Subcutaneous abdominal adipose tissue (tissue), 5 donors: ENCODE results near the gene GALNT15.

ENCODE experiments used
- H3K27ac ChIP-seq: one replicate; pipeline ENCODE4 v1.7.0; 2013; ENCODE audit warnings: low read depth, mild to moderate bottlenecking, inconsistent platforms, low read length, moderate library complexity
- H3K27me3 ChIP-seq, 5 donors: one replicate each; pipeline ENCODE4 v1.7.0; 2013; ENCODE audit warnings: low read length in 5 of 5, inconsistent platforms in 1 of 5; ENCODE audit not compliant: control insufficient read depth in 5 of 5, insufficient read depth in 4 of 5
- H3K36me3 ChIP-seq, 5 donors: one replicate each; pipeline ENCODE4 v1.7.0; 2013; ENCODE audit warnings: low read length in 5 of 5; ENCODE audit not compliant: control insufficient read depth in 5 of 5, insufficient read depth in 5 of 5
- H3K4me1 ChIP-seq, 5 donors: one replicate each; pipeline ENCODE4 v1.7.0; 2013; ENCODE audit warnings: low read length in 5 of 5, mild to moderate bottlenecking in 3 of 5, moderate library complexity in 1 of 5; ENCODE audit not compliant: control insufficient read depth in 5 of 5, insufficient read depth in 5 of 5
- H3K4me3 ChIP-seq, 5 donors: one replicate each; pipeline ENCODE4 v1.7.0; 2013; ENCODE audit warnings: low read length in 5 of 5, low read depth in 1 of 5
- H3K9ac ChIP-seq, 5 donors: one replicate each; pipeline ENCODE4 v1.7.0; 2013; ENCODE audit warnings: low read length in 5 of 5, mild to moderate bottlenecking in 4 of 5, moderate library complexity in 3 of 5
- H3K9me3 ChIP-seq, 5 donors: one replicate each; pipeline ENCODE4 v1.7.0; 2013; ENCODE audit warnings: low read length in 5 of 5; ENCODE audit not compliant: control insufficient read depth in 5 of 5
- donor health status: healthy.
- donor health status: healthy.
- donor health status: healthy.
- donor health status: healthy.
- donor health status: healthy.

GALNT15 gene

GRCh38 chr3:16174389-16174788 is at the start of gene GALNT15:
GALNT15 (plus strand) TSS chr3:16174680; CDS start chr3:16175152, 472 bp downstream.
- Histone ChIP-seq H3K9ac (peak within 1 kb of the TSS in 4 of 5 donors; percentile 71 to 91 (median 74)), H3K27ac (peak within 1 kb of the TSS; percentile 69), H3K4me1 (peaks cover 29 to 61% (median 53%) of the 10 kb centered on the region in 5 donors), H3K4me3 (peak within 1 kb of the TSS; percentile 63 to 80 (median 67)), H3K9me3 (no peaks in the 10 kb centered on the region), H3K27me3 (no peaks in the 10 kb centered on the region), H3K36me3 (peaks cover 0 to 3% (median 0%) of the 10 kb centered on the region in 5 donors)

GRCh38 chr3:16126634-16127033 is 47.8 kb upstream of the GALNT15 start:
- Histone ChIP-seq H3K9me3 (peaks cover 0 to 3% (median 0%) of the 10 kb centered on the region in 5 donors), H3K4me3 (no peak overlapping the region), H3K4me1 (peaks cover 0 to 26% (median 17%) of the 10 kb centered on the region in 5 donors), H3K27me3 (no peaks in the 10 kb centered on the region), H3K9ac (no peak overlapping the region), H3K27ac (no peak overlapping the region), H3K36me3 (no peaks in the 10 kb centered on the region)

GRCh38 chr3:16127249-16127648 is 47.2 kb upstream of the GALNT15 start:
- H3K4me3 ChIP-seq = no peak overlapping the region
- no peaks in the 10 kb centered on the region for H3K36me3 ChIP-seq
- no peak overlapping the region for H3K9ac ChIP-seq
- H3K27me3 ChIP-seq = no peaks in the 10 kb centered on the region
- H3K9me3 ChIP-seq = peaks cover 0 to 3% (median 0%) of the 10 kb centered on the region in 5 donors
- H3K27ac ChIP-seq = no peak overlapping the region
- peaks cover 0 to 28% (median 22%) of the 10 kb centered on the region in 5 donors for H3K4me1 ChIP-seq

GRCh38 chr3:16130066-16130465 is 44.4 kb upstream of the GALNT15 start:
- peak overlapping the region in 1 of 5 donors; percentile 7 for H3K4me3 ChIP-seq
- H3K9ac ChIP-seq = no peak overlapping the region
- peaks cover 9 to 51% (median 46%) of the 10 kb centered on the region in 5 donors for H3K4me1 ChIP-seq
- peaks cover 0 to 10% (median 5%) of the 10 kb centered on the region in 5 donors for H3K9me3 ChIP-seq
- H3K27ac ChIP-seq = peak overlapping the region; percentile 8
- H3K27me3 ChIP-seq = no peaks in the 10 kb centered on the region
- no peaks in the 10 kb centered on the region for H3K36me3 ChIP-seq

- H3K27ac ChIP-seq = peak overlapping the region; percentile 90
- peak overlapping the region in 1 of 5 donors; percentile 10 for H3K9ac ChIP-seq
- no peaks in the 10 kb centered on the region for H3K36me3 ChIP-seq
- no peak overlapping the region for H3K4me3 ChIP-seq
- H3K9me3 ChIP-seq = peaks cover 0 to 15% (median 6%) of the 10 kb centered on the region in 5 donors
- peaks cover 9 to 66% (median 59%) of the 10 kb centered on the region in 5 donors for H3K4me1 ChIP-seq
- no peaks in the 10 kb centered on the region for H3K27me3 ChIP-seq
These were observed 42.3 kb upstream of the GALNT15 start for GRCh38 chr3:16132190-16132589.

- H3K27me3 ChIP-seq = no peaks in the 10 kb centered on the region
- peak overlapping the region in 1 of 5 donors; percentile 7 for H3K9ac ChIP-seq
- H3K9me3 ChIP-seq = peaks cover 0 to 15% (median 11%) of the 10 kb centered on the region in 5 donors
- H3K27ac ChIP-seq = peak overlapping the region; percentile 90
- no peaks in the 10 kb centered on the region for H3K36me3 ChIP-seq
- H3K4me1 ChIP-seq = peaks cover 9 to 66% (median 59%) of the 10 kb centered on the region in 5 donors
- H3K4me3 ChIP-seq = no peak overlapping the region
These were observed 41.6 kb upstream of the GALNT15 start for GRCh38 chr3:16132928-16133327.

GRCh38 chr3:16134173-16134928 is 40.1 kb upstream of the GALNT15 start:
- H3K36me3 ChIP-seq = no peaks in the 10 kb centered on the region
- H3K4me3 ChIP-seq = peak overlapping the region in 2 of 5 donors; percentile 25 to 46
- H3K27me3 ChIP-seq = no peaks in the 10 kb centered on the region
- peaks cover 0 to 15% (median 11%) of the 10 kb centered on the region in 5 donors for H3K9me3 ChIP-seq
- H3K4me1 ChIP-seq = peaks cover 9 to 65% (median 56%) of the 10 kb centered on the region in 5 donors
- no peak overlapping the region for H3K9ac ChIP-seq
- peak overlapping the region; percentile 90 for H3K27ac ChIP-seq

- no peaks in the 10 kb centered on the region for H3K27me3 ChIP-seq
- peak overlapping the region; percentile 75 for H3K27ac ChIP-seq
- peaks cover 11 to 60% (median 53%) of the 10 kb centered on the region in 5 donors for H3K4me1 ChIP-seq
- no peak overlapping the region for H3K4me3 ChIP-seq
- no peak overlapping the region for H3K9ac ChIP-seq
- H3K9me3 ChIP-seq = peaks cover 0 to 15% (median 11%) of the 10 kb centered on the region in 5 donors
- no peaks in the 10 kb centered on the region for H3K36me3 ChIP-seq
These were observed 38.4 kb upstream of the GALNT15 start for GRCh38 chr3:16136055-16136454.

- peak overlapping the region; percentile 75 for H3K27ac ChIP-seq
- peaks cover 0 to 15% (median 11%) of the 10 kb centered on the region in 5 donors for H3K9me3 ChIP-seq
- no peak overlapping the region for H3K4me3 ChIP-seq
- H3K36me3 ChIP-seq = no peaks in the 10 kb centered on the region
- peaks cover 11 to 58% (median 54%) of the 10 kb centered on the region in 5 donors for H3K4me1 ChIP-seq
- no peak overlapping the region for H3K9ac ChIP-seq
- H3K27me3 ChIP-seq = no peaks in the 10 kb centered on the region
These were observed 37.4 kb upstream of the GALNT15 start for GRCh38 chr3:16137044-16137443.

GRCh38 chr3:16137977-16138376 is 36.5 kb upstream of the GALNT15 start:
- Histone ChIP-seq H3K27me3 (no peaks in the 10 kb centered on the region), H3K4me1 (peaks cover 7 to 54% (median 47%) of the 10 kb centered on the region in 5 donors), H3K9ac (no peak overlapping the region), H3K9me3 (peaks cover 0 to 15% (median 11%) of the 10 kb centered on the region in 5 donors), H3K27ac (no peak overlapping the region), H3K36me3 (no peaks in the 10 kb centered on the region), H3K4me3 (no peak overlapping the region)
